HG02798 (cell line): ENCODE data around the gene KCTD16.

Experiments used
- ATAC-seq: cut with Tn5 transposase; IDR thresholded peaks from one replicate; pipeline ENCODE4 v1.9.1; 2021; ENCODE audit warnings: mild to moderate bottlenecking; ENCODE audit not compliant: unreplicated experiment, poor library complexity

KCTD16 gene

GRCh38 chr5:144386315-144386714 is 215.6 kb downstream of the KCTD16 start:
- no peak for ATAC-seq

GRCh38 chr5:144390133-144390532 is 219.5 kb downstream of the KCTD16 start:
- no peak for ATAC-seq

GRCh38 chr5:144391044-144391443 is 220.4 kb downstream of the KCTD16 start:
- ATAC-seq = no peak

- no peak for ATAC-seq
Measured at GRCh38 chr5:144393641-144394435, 223.2 kb downstream of the KCTD16 start.

GRCh38 chr5:144395704-144396103 is 225.0 kb downstream of the KCTD16 start:
- peak; percentile 41 for ATAC-seq

GRCh38 chr5:144403058-144403457 is 232.4 kb downstream of the KCTD16 start:
- no peak for ATAC-seq

GRCh38 chr5:144403817-144404420 is 233.2 kb downstream of the KCTD16 start:
- ATAC-seq = no peak

GRCh38 chr5:144404672-144405071 is 234.0 kb downstream of the KCTD16 start:
- ATAC-seq = no peak

GRCh38 chr5:144405991-144406390 is 235.3 kb downstream of the KCTD16 start:
- ATAC-seq = no peak

- ATAC-seq = no peak
Measured at GRCh38 chr5:144406442-144406841, 235.8 kb downstream of the KCTD16 start.

GRCh38 chr5:144414202-144415029 is 243.7 kb downstream of the KCTD16 start:
- no peak for ATAC-seq

- no peak for ATAC-seq
Measured at GRCh38 chr5:144416196-144416595, 245.5 kb downstream of the KCTD16 start.

GRCh38 chr5:144418719-144419118 is 248.0 kb downstream of the KCTD16 start:
- no peak for ATAC-seq

- no peak for ATAC-seq
Measured at GRCh38 chr5:144421411-144421810, 250.7 kb downstream of the KCTD16 start.

- ATAC-seq = no peak
Measured at GRCh38 chr5:144422018-144422727, 251.5 kb downstream of the KCTD16 start.

- no peak for ATAC-seq
Measured at GRCh38 chr5:144427866-144428265, 257.2 kb downstream of the KCTD16 start.

- ATAC-seq = no peak
Measured at GRCh38 chr5:144428326-144428725, 257.7 kb downstream of the KCTD16 start.

- ATAC-seq = no peak
Measured at GRCh38 chr5:144429405-144429804, 258.7 kb downstream of the KCTD16 start.

GRCh38 chr5:144429905-144430304 is 259.2 kb downstream of the KCTD16 start:
- no peak for ATAC-seq

GRCh38 chr5:144433140-144433822 is 262.6 kb downstream of the KCTD16 start:
- no peak for ATAC-seq
